HepG2 (cell line): ENCODE measurements around the gene CFAP221. TPM values are rescaled to one million over a fixed set of nuclear protein-coding genes. Genes with fewer than 3 reads are reported as not detected.

Experiments used
- AKNA ChIP-seq: sonication (generic); formaldehyde crosslinking; IDR thresholded peaks from 2 replicates; pipeline ENCODE4 v1.4.0; 2020; ENCODE audit warnings: missing genetic modification reagents, borderline replicate concordance
- HMGXB3 ChIP-seq: sonication (generic); formaldehyde crosslinking; IDR thresholded peaks from 2 replicates; pipeline ENCODE4 v1.4.0; 2020; ENCODE audit warnings: missing genetic modification reagents, borderline replicate concordance
- KDM6A ChIP-seq: IDR thresholded peaks from 2 replicates; pipeline ENCODE4 v1.6.1; 2016; ENCODE audit warnings: low read depth
- NR2F6 ChIP-seq, 2 experiments: IDR thresholded peaks; 2 replicates each; pipeline ENCODE4 v1.6.1; 2016; ENCODE audit warnings: antibody characterized with exemption in 1 of 2, mild to moderate bottlenecking in 1 of 2
- ZBTB40 ChIP-seq, 2 experiments: fragments of 450-650 bp in 1 of 2; sonication (generic) in 1 of 2; formaldehyde crosslinking in 1 of 2; IDR thresholded peaks; 2 replicates each; pipeline versions ENCODE4 v1.6.1 to v1.8.0; 2016 to 2022; ENCODE audit warnings: antibody characterized with exemption in 1 of 2, mild to moderate bottlenecking in 1 of 2, missing genetic modification reagents in 1 of 2
- ZBTB42 ChIP-seq: sonication (generic); formaldehyde crosslinking; IDR thresholded peaks from 2 replicates; pipeline ENCODE4 v1.5.0; 2020; ENCODE audit warnings: mild to moderate bottlenecking, missing genetic modification reagents
- ZIK1 ChIP-seq: sonication (generic); formaldehyde crosslinking; IDR thresholded peaks from 2 replicates; pipeline ENCODE4 v1.5.0; 2020; ENCODE audit warnings: mild to moderate bottlenecking, low read depth, missing genetic modification reagents, borderline replicate concordance
- ZNF567 ChIP-seq: sonication (generic); formaldehyde crosslinking; IDR thresholded peaks from 2 replicates; pipeline ENCODE4 v1.8.1; 2023; ENCODE audit warnings: mild to moderate bottlenecking, missing genetic modification reagents, borderline replicate concordance
- ZNF773 ChIP-seq: sonication (generic); formaldehyde crosslinking; IDR thresholded peaks from 2 replicates; pipeline ENCODE4 v1.4.0; 2020; ENCODE audit warnings: missing genetic modification reagents, borderline replicate concordance
- polyA plus RNA-seq, 8 experiments: library from polyadenylated mRNA; depleted of rRNA in 3 of 8; stranded (reverse) in 7 of 8; unstranded in 1 of 8; fragments of >200 nt; fragmentation: Illumina TruSeq in 4 of 8; extraction: Trizol in 4 of 8; gene quantifications; 2 replicates each; pipeline versions ENCODE4 v1.2.1 to v1.2.3, GENCODE V29; 2011 to 2016; ENCODE audit warnings: low read depth in 4 of 8, missing spikeins in 1 of 8, mixed read lengths in 1 of 8; ENCODE audit not compliant: insufficient read depth in 1 of 8
- total RNA-seq, 5 experiments: library from RNA; depleted of rRNA; stranded (reverse); fragments of >200 nt; fragmentation: Illumina TruSeq; extraction: Trizol; gene quantifications; 2 replicates each; pipeline ENCODE4 v1.2.3, GENCODE V29; 2016; ENCODE audit warnings: low read depth in 1 of 5

Gene CFAP221
- total and polyA plus RNA-seq, 2 of the 13 experiments (the other 11 are each of a cell fraction or from before 2014, with no cell fraction given), result not detected

GRCh38 chr2:119694845-119695521, 150.7 kb downstream of the CFAP221 start (continued):
- TF ChIP-seq ZIK1 (CRISPR knock-in tag) (no peak), ZBTB42 (CRISPR knock-in tag) (0 out of 2 replicates have a peak, but pooled peaks have one; percentile 35), NR2F6 (IDR thresholded peaks at IDR 0.05) (no peak), NR2F6 (CRISPR knock-in tag; IDR thresholded peaks at IDR 0.05) (peak; percentile 36; the same call in 1 of the 2 replicates), ZNF567 (CRISPR knock-in tag) (no peak), KDM6A (CRISPR knock-in tag) (no peak), ZNF773 (CRISPR knock-in tag) (no peak), AKNA (CRISPR knock-in tag) (no peak), ZBTB40 (IDR thresholded peaks at IDR 0.05) (no peak), ZBTB40 (CRISPR knock-in tag; IDR thresholded peaks at IDR 0.05) (no peak), HMGXB3 (CRISPR knock-in tag) (no peak)
